ENCODE results near the gene PLRG1.

PLRG1 gene

DNA sequence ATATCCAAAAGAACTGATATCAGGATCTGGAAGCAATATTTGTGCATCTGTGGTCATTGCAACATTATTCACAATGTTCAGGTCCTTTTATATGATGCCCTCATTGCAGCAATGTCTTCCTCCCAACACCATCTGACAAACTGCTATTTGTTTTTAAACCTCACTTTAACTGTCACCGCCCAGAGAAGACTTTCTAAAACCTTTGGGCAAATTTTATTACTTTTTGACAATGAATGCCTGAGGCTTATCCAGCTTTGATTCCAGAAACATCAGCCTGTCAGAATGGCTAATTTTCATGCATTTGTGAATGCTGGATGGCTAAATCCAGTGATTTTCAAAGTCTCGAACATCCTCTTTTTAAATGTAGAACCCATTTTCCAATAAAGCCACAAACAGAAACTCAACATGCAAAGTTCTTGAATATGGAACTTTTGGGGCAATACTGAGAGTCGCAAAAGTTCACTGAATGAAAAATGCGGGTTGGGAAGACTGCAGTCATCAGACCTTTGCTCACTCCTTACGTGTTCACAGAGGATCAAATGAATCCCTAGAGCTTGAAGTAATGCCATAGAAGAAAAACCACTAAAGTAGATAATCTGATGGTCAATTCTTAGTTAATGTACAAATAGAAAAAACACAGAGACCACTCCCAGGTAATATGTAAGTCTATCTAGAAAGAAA is 23.1 kb upstream of the PLRG1 start:
- no peak for DNase-seq

DNA sequence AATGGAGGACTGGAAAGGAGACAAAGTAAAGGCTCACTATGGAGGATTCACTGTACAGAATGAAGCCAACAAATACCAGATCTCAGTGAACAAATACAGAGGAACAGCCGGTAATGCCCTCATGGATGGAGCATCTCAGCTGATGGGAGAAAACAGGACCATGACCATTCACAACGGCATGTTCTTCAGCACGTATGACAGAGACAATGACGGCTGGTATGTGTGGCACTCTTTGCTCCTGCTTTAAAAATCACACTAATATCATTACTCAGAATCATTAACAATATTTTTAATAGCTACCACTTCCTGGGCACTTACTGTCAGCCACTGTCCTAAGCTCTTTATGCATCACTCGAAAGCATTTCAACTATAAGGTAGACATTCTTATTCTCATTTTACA is 19.4 kb upstream of the PLRG1 start:
- DNase-seq: no peak

GRCh38 chr4:154569028-154569427 is 18.8 kb upstream of the PLRG1 start:
- no peak for DNase-seq

DNA sequence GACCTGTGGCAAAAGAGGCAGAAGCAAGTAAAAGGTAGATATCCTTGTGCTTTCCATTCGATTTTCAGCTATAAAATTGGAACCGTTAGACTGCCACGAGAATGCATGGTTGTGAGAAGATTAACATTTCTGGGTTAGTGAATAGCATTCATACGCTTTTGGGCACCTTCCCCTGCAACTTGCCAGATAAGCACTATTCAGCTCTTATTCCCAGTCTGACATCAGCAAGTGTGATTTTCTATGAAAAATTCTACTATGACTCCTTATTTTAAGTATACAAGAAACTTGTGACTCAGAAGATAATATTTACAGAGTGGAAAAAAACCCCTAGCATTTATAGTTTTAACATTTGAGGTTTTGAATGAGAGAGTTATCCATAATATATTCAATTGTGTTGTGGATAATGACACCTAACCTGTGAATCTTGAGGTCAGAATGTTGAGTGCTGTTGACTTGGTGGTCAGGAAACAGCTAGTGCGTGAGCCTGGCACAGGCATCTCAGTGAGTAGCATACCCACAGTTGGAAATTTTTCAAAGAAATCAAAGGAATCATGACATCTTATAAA is 16.5 kb upstream of the PLRG1 start:
- DNase-seq: no peak

- DNase-seq: no peak
Observed at GRCh38 chr4:154565704-154566103, 15.5 kb upstream of the PLRG1 start.

GRCh38 chr4:154564311-154564710 is 14.1 kb upstream of the PLRG1 start:
- DNase-seq: no peak

DNA sequence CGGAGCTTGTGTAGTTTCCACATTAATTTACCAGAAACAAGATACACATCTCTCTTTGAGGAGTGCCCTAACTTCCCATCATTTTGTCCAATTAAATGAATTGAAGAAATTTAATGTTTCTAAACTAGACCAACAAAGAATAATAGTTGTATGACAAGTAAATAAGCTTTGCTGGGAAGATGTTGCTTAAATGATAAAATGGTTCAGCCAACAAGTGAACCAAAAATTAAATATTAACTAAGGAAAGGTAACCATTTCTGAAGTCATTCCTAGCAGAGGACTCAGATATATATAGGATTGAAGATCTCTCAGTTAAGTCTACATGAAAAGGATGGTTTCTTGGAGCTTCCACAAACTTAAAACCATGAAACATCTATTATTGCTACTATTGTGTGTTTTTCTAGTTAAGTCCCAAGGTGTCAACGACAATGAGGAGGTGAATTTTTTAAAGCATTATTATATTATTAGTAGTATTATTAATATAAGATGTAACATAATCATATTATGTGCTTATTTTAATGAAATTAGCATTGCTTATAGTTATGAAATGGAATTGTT is 12.6 kb upstream of the PLRG1 start, which contains the start of gene FGB:
Gene FGB (plus strand): TSS at position 315 of the 558 bp plus-strand sequence. CDS start 8 bp downstream, at position 323.
- no peak for DNase-seq

- no peak for DNase-seq
Observed at GRCh38 chr4:154560824-154561231, 10.6 kb upstream of the PLRG1 start.

- DNase-seq: no peak
Observed at GRCh38 chr4:154560419-154560801, 10.2 kb upstream of the PLRG1 start.

DNA sequence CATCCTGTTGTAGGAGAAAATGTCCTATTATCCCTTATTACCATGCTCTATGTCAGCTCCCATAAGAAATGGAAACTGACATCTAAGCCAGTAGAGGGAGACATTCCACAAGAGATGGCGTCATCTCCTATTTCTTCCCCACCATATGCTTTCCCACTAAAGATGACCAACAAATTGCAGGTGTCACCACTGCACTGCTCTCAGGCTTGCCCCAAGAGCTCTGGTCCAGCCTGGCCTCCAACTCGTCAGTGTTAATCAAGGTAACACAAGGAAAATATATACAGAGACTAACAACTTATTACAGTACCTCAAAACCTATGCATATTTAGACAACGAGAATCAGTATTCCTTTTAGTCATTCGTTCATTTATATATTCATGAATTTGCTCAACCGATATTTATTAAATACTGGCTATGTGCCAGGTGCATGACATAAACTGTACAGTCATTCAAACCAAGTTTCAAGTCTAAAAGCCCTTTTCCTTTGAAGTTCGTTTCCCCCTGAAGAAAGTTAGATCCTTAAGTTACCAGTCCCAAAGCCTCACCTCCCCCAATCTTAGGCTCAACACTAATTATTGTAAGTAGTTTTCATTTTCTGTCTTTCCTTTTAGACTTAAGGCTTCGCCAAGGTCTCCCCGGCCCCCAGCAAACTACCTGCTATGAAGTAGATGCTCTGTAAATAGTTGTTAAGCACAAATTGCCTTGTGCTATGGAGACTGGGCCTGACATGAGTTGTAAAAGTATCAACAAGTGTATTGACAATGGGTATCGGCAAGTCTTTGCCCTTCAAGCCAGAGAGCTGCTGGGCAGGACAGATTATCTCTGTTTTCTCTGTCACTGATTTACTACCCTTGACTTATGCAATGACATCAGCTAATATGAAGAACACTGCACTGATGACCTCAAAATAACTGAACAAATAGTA is 9.6 kb upstream of the PLRG1 start:
- peak in 1 of 5 donors; percentile 8 for DNase-seq

DNA sequence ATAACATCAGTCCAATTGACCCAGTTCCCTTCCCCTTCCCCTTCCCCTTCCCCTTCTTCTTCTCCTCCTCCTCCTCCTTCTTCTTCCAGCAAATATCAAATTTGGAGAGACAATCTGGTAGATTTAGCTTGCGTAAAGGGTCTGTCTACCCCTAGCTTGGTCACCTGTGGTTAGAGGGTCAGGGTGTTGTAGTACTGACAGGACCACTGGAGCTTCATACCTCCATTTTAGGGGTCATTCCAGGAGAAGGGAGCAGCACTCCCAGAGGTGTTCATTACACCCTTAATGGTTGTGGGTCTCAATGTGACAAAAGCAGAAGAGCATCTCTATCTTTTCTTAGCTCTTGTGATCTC is 8.9 kb upstream of the PLRG1 start:
- DNase-seq: no peak

DNA sequence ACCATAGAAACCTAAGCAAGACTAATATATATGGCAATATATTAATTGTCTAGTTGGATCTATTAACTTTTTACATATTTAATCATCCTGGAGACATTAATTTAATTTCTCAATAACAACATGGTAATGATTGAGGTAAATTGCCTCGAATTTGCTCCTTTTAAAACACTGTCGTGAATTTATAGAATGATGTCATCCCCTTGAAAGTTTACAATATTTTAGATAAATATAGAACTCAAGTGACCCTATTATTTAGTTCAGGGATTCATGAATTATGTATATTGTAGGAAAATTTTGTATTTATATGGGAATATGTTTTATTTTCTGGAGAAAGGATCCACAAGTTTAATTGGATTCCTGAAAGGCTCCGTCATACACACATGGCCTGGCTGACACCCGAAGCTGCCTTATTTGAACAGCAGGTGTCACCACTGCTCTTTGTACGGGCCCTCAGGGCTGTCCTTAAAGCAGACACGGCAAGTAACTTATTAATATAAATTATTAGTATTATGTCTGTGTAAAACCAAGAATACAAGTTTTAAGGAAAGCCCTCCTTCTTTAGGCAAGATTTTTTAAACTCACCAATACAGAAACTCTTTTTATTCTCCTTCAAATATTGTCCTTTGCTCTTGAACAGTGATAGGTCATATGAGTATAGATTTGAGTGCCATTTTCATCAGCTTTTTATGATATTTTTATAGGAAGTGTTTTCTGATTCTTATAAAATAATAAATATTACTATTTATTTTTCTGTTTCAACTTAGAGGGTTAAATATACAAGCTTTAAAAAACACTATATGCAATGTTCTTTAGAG is 1.9 kb upstream of the PLRG1 start:
- peak; percentile 30 to 67 (median 58) for DNase-seq

DNA sequence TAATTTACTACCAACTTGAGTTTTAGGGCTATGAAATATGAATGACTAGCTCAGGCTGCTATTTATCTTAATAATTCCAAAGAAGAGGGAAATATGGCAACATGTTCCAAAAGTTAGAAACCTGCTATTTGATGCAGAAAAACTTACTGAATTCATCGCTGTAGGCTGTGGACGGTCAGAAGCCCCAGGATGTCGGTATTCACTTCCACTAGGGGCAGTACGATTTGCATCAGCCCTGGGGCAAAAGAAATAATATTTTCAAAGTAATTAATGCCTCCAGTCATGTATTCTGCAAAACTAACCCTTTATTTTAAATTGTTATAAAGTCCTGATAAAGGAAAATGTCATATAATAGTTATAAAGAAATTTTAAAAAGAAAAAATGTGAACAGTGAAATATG is 4.5 kb downstream of the PLRG1 start:
- no peak for DNase-seq

DNA sequence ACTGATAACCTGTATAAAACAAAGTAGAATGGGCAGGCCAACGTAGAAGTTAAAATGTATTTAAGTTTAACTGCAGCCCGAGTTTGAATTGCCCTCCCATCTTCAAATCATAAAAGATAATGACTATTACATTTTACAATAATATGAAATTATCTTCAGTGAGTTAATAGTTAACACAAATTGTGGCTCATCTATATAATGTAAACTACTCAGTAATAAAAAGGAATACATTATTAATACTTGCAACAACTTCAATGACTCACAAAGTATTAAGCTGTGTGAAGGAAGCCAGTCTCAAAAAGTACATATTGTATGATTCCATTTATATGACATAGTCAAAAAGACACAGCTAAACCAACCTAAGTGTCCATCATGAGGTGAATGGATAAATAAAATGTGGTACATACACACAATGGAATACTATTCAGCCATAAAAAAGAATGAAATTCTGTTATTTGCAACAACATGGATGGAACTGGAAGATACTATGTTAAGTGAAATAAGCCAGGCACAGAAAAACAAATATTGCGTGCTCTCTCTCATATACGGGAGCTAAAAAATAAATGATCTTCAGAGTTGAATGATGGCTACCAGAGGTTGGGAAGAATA is 7.8 kb downstream of the PLRG1 start:
- DNase-seq: no peak

DNA sequence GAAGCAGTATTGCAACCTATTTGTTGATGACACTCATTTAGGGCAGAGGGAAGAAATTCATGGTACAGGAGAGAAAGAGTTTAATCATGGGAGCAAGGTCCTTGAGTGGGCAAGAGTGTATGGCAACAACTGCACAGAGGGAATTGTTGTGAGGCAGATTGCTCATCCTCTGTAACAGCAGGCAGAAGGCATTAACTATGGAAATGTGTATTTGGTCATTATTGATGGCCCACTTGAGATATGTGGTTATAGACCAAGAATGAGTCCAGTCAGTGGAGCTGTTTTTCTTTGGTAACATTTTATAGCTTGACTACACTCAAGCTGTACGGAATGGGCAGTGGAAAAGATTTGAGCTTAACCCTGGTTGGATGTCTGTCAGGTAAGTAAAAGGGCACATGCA is 15.9 kb downstream of the PLRG1 start:
- no peak for DNase-seq

GRCh38 chr4:154529728-154530519 is 20.3 kb downstream of the PLRG1 start:
- no peak for DNase-seq

- no peak for DNase-seq
Observed at GRCh38 chr4:154528869-154529268, 21.3 kb downstream of the PLRG1 start.

DNA sequence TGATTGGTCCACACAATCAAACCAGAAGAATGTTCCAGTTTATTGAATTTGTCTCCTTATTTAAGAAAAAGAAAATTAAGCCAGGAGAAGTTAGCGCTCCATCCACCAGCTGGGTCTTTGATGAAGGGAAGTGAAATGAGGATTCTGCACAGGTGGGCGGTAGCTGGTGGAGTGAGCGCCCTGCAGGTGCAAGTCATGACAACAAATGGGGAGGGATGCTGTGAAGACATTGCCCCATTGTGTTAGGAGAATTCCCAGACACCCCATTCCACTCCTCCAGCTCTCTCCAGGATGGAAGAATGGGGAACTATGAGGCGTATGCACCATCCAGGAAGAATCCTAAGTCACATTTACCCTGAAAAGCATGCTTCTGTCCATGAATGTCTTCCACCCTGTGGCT is 22.9 kb downstream of the PLRG1 start:
- DNase-seq: no peak

GRCh38 chr4:154526151-154526550 is 24.0 kb downstream of the PLRG1 start:
- DNase-seq: no peak

DNA sequence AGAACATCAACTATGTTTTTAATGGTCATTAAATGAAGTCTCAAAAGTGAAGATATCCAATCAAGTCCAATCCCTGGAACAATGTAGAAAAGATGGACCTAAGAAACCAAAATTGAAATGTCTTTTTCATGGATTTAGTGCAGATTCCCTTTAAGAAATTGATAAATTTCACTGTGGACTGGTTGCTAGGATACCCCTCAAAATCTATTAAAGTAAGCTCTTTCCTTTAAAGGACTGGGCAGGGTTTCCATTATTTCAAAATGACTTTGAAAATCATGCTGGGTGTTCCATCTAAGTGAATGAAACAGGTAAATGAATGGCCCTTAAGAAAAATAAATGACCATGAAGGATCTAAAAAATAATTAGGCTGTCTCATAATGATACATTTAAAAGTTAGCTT is 28.6 kb downstream of the PLRG1 start:
- no peak for DNase-seq

DNA sequence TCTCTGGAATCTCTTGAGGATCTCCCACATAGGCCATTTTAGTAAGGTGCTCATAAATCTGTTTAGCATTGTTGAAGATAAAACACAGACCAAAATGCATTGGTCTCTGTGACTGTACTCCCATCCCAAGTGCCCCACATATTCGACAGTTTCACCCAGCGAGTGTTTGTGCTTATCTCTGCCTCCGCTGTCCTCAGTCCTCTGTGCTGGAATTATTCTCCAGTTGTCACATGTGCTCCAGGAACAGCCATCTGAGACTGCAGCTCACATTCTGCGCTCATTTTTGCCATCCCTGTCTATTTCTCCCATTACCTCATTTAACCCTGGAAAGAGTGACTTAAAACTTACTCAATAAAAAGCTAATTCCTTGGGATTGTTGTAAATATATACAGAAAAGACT is 31.0 kb downstream of the PLRG1 start:
- no peak for DNase-seq
